ENCODE results near the gene TMEM59L. TPM values are rescaled to one million over a fixed set of nuclear protein-coding genes. Genes with fewer than 3 reads are reported as not detected.

Gene TMEM59L
- total RNA-seq, 3 donors from 2014 or later (not counting 1 experiment from before 2014, with no cell fraction given) = not detected

- H3K9me3 ChIP-seq (ENCODE audit: control insufficient read depth, insufficient read depth, low read length) = no peaks in the 10 kb centered on the region
- 70% methylated on average over 12 of the region's 12 CpGs for WGBS (ENCODE audit: insufficient coverage)
These were observed 22.1 kb downstream of the TMEM59L start for GRCh38 chr19:18634612-18635297.

GRCh38 chr19:18635831-18636182, 23.1 kb downstream of the TMEM59L start:
- DNase-seq (no peak), ATAC-seq (no peak)
- no peaks in the 10 kb centered on the region for H3K9me3 Mint-ChIP-seq
- intact Hi-C loops (cut with micrococcal nuclease) = loop anchor here (2.0 kb wide), 1 partner anchor 113 kb away; the partner anchor contains the start of gene ELL
- no peak for TF ChIP-seq CTCF (IDR thresholded peaks at IDR 0.05)
- Histone ChIP-seq H3K27me3 (ENCODE audit: control insufficient read depth, insufficient read depth, low read length) (no peaks in the 10 kb centered on the region), H3K27ac (ENCODE audit: low read length) (no peak overlapping the region), H3K36me3 (ENCODE audit: control insufficient read depth, insufficient read depth, low read length) (no peaks in the 10 kb centered on the region), H3K4me3 (ENCODE audit: low read length) (no peak overlapping the region), H3K4me1 (ENCODE audit: control insufficient read depth, insufficient read depth, low read length) (peaks cover 31% of the 10 kb centered on the region), H3K9me3 (ENCODE audit: control insufficient read depth, insufficient read depth, low read length) (no peaks in the 10 kb centered on the region)
- peaks cover 0 to 3% of the 10 kb centered on the region in 2 donors for H3K27me3 Mint-ChIP-seq (ENCODE audit: low read depth in 2 of 2)
- WGBS (ENCODE audit: insufficient coverage) = 16% methylated on average over 5 of the region's 6 CpGs
- H3K36me3 Mint-ChIP-seq = no peaks in the 10 kb centered on the region
- H3K27ac Mint-ChIP-seq = peak overlapping the region; percentile 83 to 91
- H3K4me1 Mint-ChIP-seq = peaks cover 22 to 32% of the 10 kb centered on the region in 2 donors
- peak overlapping the region; percentile 94 for H3K4me3 Mint-ChIP-seq

More at GRCh38 chr19:18634612-18635297, 22.1 kb downstream of the TMEM59L start:
- no peak overlapping the region for H3K4me3 ChIP-seq (ENCODE audit: low read length)
- DNase-seq (peak in 1 of 2 donors; percentile 33), ATAC-seq (no peak)
- no peak for TF ChIP-seq CTCF (IDR thresholded peaks at IDR 0.05)
- H3K27ac ChIP-seq (ENCODE audit: low read length) = no peak overlapping the region
- H3K4me1 ChIP-seq (ENCODE audit: control insufficient read depth, insufficient read depth, low read length) = peaks cover 31% of the 10 kb centered on the region
- no peaks in the 10 kb centered on the region for H3K36me3 ChIP-seq (ENCODE audit: control insufficient read depth, insufficient read depth, low read length)
- Mint-ChIP-seq H3K27me3 (ENCODE audit: low read depth in 2 of 2) (peaks cover 4 to 6% of the 10 kb centered on the region in 2 donors), H3K4me1 (peaks cover 22 to 32% of the 10 kb centered on the region in 2 donors), H3K9me3 (no peaks in the 10 kb centered on the region), H3K36me3 (no peaks in the 10 kb centered on the region), H3K27ac (no peak overlapping the region), H3K4me3 (peak overlapping the region; percentile 9)
- intact Hi-C loops (cut with micrococcal nuclease) = no loop called here
- no peaks in the 10 kb centered on the region for H3K27me3 ChIP-seq (ENCODE audit: control insufficient read depth, insufficient read depth, low read length)

- peak; percentile 87 to 96 (median 87) for ATAC-seq
- Histone ChIP-seq H3K36me3 (ENCODE audit: control insufficient read depth, insufficient read depth, low read length) (no peaks in the 10 kb centered on the region), H3K27me3 (ENCODE audit: control insufficient read depth, insufficient read depth, low read length) (no peaks in the 10 kb centered on the region), H3K4me1 (ENCODE audit: control insufficient read depth, insufficient read depth, low read length) (peaks cover 31% of the 10 kb centered on the region), H3K4me3 (ENCODE audit: low read length) (peak overlapping the region; percentile 53), H3K27ac (ENCODE audit: low read length) (peak overlapping the region; percentile 70), H3K9me3 (ENCODE audit: control insufficient read depth, insufficient read depth, low read length) (no peaks in the 10 kb centered on the region)
- H3K4me1 Mint-ChIP-seq = peaks cover 22 to 32% of the 10 kb centered on the region in 2 donors
- peak; percentile 96 to 98 for DNase-seq
- intact Hi-C loops (cut with micrococcal nuclease) = loop anchor here (2.0 kb wide), 1 partner anchor 114 kb away; the partner anchor contains the start of gene ELL
- under 1% methylated on average over 42 of the region's 44 CpGs for WGBS (ENCODE audit: insufficient coverage)
- peak overlapping the region; percentile 83 to 91 for H3K27ac Mint-ChIP-seq
- TF ChIP-seq CTCF (IDR thresholded peaks at IDR 0.05) = no peak
- peak overlapping the region; percentile 94 for H3K4me3 Mint-ChIP-seq
- no peaks in the 10 kb centered on the region for H3K36me3 Mint-ChIP-seq
- peaks cover 0 to 3% of the 10 kb centered on the region in 2 donors for H3K27me3 Mint-ChIP-seq (ENCODE audit: low read depth in 2 of 2)
- H3K9me3 Mint-ChIP-seq = no peaks in the 10 kb centered on the region
These were observed 23.7 kb downstream of the TMEM59L start for GRCh38 chr19:18636183-18636968.

Measured in natural killer cell (primary cell).